ENCODE data around the gene VWA5A. TPM values are rescaled to one million over a fixed set of nuclear protein-coding genes. Genes with fewer than 3 reads are reported as not detected.

VWA5A gene
- polyA plus RNA-seq, 1 of the 3 experiments (the other 2 are of a cell fraction): 7.6 TPM

GRCh38 chr11:124193221-124194010 is 78.2 kb downstream of the VWA5A start:
- H2AFZ ChIP-seq (ENCODE audit: low read depth): no peak overlapping the region
- TF ChIP-seq POLR2AphosphoS5 (IDR thresholded peaks at IDR 0.05; ENCODE audit: low read depth, low read length): no peak
- no peak for TF ChIP-seq RFX5 (IDR thresholded peaks at IDR 0.05; ENCODE audit: low read length)
- no peak for TF ChIP-seq TEAD4 (IDR thresholded peaks at IDR 0.05; ENCODE audit: borderline replicate concordance, insufficient read depth)
- no peak for TF ChIP-seq MEF2A (IDR thresholded peaks at IDR 0.05; ENCODE audit: borderline replicate concordance, low read depth)
- TF ChIP-seq EZH2phosphoT487 (IDR thresholded peaks at IDR 0.05; ENCODE audit: borderline replicate concordance, low read depth): no peak
- TF ChIP-seq USF2 (IDR thresholded peaks at IDR 0.05; ENCODE audit: borderline replicate concordance, low read depth, low read length): no peak
- no peak for TF ChIP-seq CTCF (IDR thresholded peaks at IDR 0.05)
- no peaks in the 10 kb centered on the region for H3K9me2 ChIP-seq
- no peak overlapping the region for H3K9ac ChIP-seq
- no peaks in the 10 kb centered on the region for H3K4me1 ChIP-seq (ENCODE audit: control insufficient read depth in 1 of 2, insufficient read depth in 2 of 2, low read depth in 1 of 2, low read length in 1 of 2)
- no peak for DNase-seq
- H3K36me3 ChIP-seq (replicated peaks in 1 of 2; ENCODE audit: control insufficient read depth in 1 of 2, insufficient read depth in 2 of 2, low read length in 1 of 2): no peaks in the 10 kb centered on the region
- WGBS (ENCODE audit: low lambda C conversion rate): 41% methylated on average over 6 of the region's 6 CpGs
- no peaks in the 10 kb centered on the region for H3K9me3 ChIP-seq
- peaks cover 4% of the 10 kb centered on the region; the same call in 1 of the 2 replicates for H3K27me3 ChIP-seq (ENCODE audit: insufficient read depth)
- CTCF ChIA-PET: interaction anchor here (0.8 to 13.1 kb wide), 8 partner anchors 13 to 154 kb away, joined by 3 to 247 read pairs (median 4); partner anchors contain the start of gene VWA5A
- H3K4me3 ChIP-seq (ENCODE audit: low read depth in 2 of 2, low read length in 1 of 2): no peak overlapping the region
- no peak overlapping the region for H3K4me2 ChIP-seq
- POLR2A ChIA-PET: no interaction called here
- H4K20me1 ChIP-seq (ENCODE audit: insufficient read depth): no peaks in the 10 kb centered on the region
- H3K79me2 ChIP-seq (ENCODE audit: insufficient read depth): no peaks in the 10 kb centered on the region
- H3F3A ChIP-seq (replicated peaks; ENCODE audit: insufficient read depth): no peaks in the 10 kb centered on the region
- no peak overlapping the region for H3K27ac ChIP-seq (ENCODE audit: low read depth in 2 of 2, low read length in 1 of 2)

- Histone ChIP-seq H4K20me1 (ENCODE audit: insufficient read depth) (no peaks in the 10 kb centered on the region), H3K4me3 (ENCODE audit: low read depth in 2 of 2, low read length in 1 of 2) (no peak overlapping the region), H3K79me2 (ENCODE audit: insufficient read depth) (no peaks in the 10 kb centered on the region), H3K36me3 (replicated peaks in 1 of 2; ENCODE audit: control insufficient read depth in 1 of 2, insufficient read depth in 2 of 2, low read length in 1 of 2) (no peaks in the 10 kb centered on the region), H3K4me2 (no peak overlapping the region), H3K9me3 (no peaks in the 10 kb centered on the region), H3K27ac (ENCODE audit: low read depth in 2 of 2, low read length in 1 of 2) (no peak overlapping the region), H3K9ac (no peak overlapping the region), H3K27me3 (ENCODE audit: insufficient read depth) (peaks cover 4% of the 10 kb centered on the region; the same call in 1 of the 2 replicates), H3K4me1 (ENCODE audit: control insufficient read depth in 1 of 2, insufficient read depth in 2 of 2, low read depth in 1 of 2, low read length in 1 of 2) (no peaks in the 10 kb centered on the region), H2AFZ (ENCODE audit: low read depth) (no peak overlapping the region), H3F3A (replicated peaks; ENCODE audit: insufficient read depth) (no peaks in the 10 kb centered on the region), H3K9me2 (no peaks in the 10 kb centered on the region)
- WGBS (ENCODE audit: low lambda C conversion rate): 32% methylated on average over 6 of the region's 6 CpGs
- no peak for TF ChIP-seq CHD2 (IDR thresholded peaks at IDR 0.05; ENCODE audit: low read length, partially characterized antibody)
- 0 out of 2 replicates have a peak, but pooled peaks have one; percentile 7 for TF ChIP-seq NFIC (IDR thresholded peaks at IDR 0.05; ENCODE audit: borderline replicate concordance)
- CTCF ChIA-PET: interaction anchor here (0.6 to 13.1 kb wide), 28 partner anchors 11 to 208 kb away, joined by 3 to 247 read pairs (median 4); partner anchors contain the start of genes OR10D3, OR10G8 and VWA5A
- POLR2A ChIA-PET: no interaction called here
- no peak for DNase-seq
These were observed 79.3 kb downstream of the VWA5A start for GRCh38 chr11:124194293-124195188.

Measured in SK-N-SH (cell line).